SJSA1 (cell line): ENCODE data around the gene FAM204A. TPM values are rescaled to one million over a fixed set of nuclear protein-coding genes. Genes with fewer than 3 reads are reported as not detected.

Source experiments
- DNase-seq, 2 experiments: peaks; one replicate each; pipeline ENCODE4 v3.0.0-alpha.2; 2015 to 2020; ENCODE audit warnings: low spot score in 2 of 2, low read depth in 1 of 2
- H3K27ac ChIP-seq: fragments of 250-450 bp; sonication (Bioruptor Pico); 2 replicates; pipeline ENCODE4 v1.5.1; 2020; ENCODE audit warnings: mild to moderate bottlenecking, moderate library complexity
- H3K27me3 ChIP-seq: fragments of 250-450 bp; sonication (Bioruptor Pico); replicated peaks from 2 replicates; pipeline ENCODE4 v1.5.1; 2020; ENCODE audit warnings: mild to moderate bottlenecking, moderate library complexity
- H3K36me3 ChIP-seq: fragments of 250-450 bp; sonication (Bioruptor Pico); 2 replicates; pipeline ENCODE4 v1.5.1; 2020; ENCODE audit warnings: mild to moderate bottlenecking
- H3K4me1 ChIP-seq: fragments of 250-450 bp; sonication (Bioruptor Pico); replicated peaks from 2 replicates; pipeline ENCODE4 v1.6.1; 2021; ENCODE audit warnings: mild to moderate bottlenecking
- H3K4me3 ChIP-seq: fragments of 250-450 bp; sonication (Bioruptor Pico); 2 replicates; pipeline ENCODE4 v1.5.1; 2020; ENCODE audit warnings: mild to moderate bottlenecking
- H3K9me3 ChIP-seq: fragments of 250-450 bp; sonication (Bioruptor Pico); replicated peaks from 2 replicates; pipeline ENCODE4 v1.5.1; 2020; ENCODE audit warnings: mild to moderate bottlenecking
- total RNA-seq: library from RNA; depleted of rRNA; stranded (reverse); fragments of >200 nt; shearing (Covaris generic); gene quantifications from 2 replicates; pipeline ENCODE4 v1.2.3, GENCODE V29; 2014

FAM204A gene
- total RNA-seq, 1 experiment from 2014 or later = 117 TPM

DNA sequence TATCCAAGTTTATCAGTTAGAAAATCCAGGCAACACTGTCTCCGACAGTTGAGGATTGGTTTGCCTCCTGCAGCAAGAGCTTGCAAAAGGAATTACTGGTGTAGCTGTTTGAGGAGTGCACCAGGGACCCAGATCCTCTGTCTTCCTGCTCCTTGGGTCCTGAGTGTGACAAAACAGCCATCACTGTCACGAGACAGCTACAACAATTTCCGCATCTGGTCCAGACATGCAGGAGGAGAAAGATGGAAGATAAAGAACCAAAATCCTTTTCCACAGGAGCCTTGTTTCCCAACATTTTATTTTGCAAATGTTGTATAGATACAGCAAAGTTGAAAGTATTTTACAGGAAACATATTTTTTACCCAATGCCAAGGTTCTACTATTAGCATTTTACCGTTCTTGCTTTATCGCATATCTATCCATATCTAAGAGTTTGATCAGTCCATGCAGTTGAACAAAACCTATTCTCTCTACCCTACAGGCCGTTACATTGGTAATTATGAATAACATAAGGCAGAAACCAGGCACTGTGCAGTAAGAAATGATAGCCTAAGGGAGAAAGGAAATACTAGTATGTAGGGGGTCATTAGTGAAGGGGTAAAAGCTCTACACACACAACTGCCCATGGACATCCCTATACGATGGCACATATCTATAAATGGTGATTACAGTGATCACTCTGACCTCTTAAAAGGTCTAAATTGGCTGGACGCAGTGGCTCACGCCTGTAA is 54.9 kb downstream of the FAM204A start:
- Histone ChIP-seq H3K4me3 (no peak overlapping the region), H3K4me1 (no peaks in the 10 kb centered on the region), H3K9me3 (no peaks in the 10 kb centered on the region), H3K27ac (no peak overlapping the region), H3K36me3 (no peaks in the 10 kb centered on the region), H3K27me3 (0 out of 2 replicates have a peak, but pooled peaks cover 8% of the 10 kb centered on the region)
- DNase-seq = no peak

DNA sequence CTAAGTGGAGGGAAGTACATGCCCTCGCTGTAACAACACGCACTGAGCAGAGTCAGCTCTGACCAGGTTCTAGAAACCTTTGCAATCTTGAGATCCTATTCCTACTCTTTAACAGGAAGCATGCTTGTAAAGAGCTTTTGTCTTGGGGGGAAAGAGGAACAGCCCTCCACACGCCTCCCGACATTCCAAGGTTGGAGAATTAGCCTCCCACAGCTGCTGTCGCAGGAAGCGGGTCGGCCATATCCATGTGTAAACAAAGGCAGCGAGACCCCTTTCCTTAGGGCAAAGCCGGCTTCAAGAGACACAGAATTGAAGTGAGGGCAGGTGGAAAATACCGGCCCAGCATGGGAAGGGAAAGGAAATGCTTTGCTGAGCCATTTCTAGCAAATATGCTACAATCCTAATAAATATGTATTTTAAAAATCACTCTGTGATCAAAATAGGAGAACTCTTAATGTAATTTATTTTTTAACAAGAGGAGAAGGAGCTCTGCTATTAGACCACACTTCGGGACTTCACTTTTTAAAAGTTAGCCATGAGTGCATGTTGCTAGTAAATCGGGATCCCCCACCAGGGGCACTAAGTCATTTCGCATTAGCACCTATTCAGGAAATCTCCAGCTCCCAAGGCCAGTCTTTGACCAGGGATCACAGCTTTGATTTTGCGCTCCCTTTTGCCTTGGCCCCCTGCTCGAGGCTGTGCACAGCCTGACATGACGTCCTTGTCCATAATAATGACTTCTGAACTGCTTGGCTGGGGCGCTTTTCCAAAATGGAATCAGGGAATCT is 55.9 kb downstream of the FAM204A start:
- no peaks in the 10 kb centered on the region for H3K4me1 ChIP-seq
- DNase-seq = no peak
- H3K4me3 ChIP-seq = no peak overlapping the region

DNA sequence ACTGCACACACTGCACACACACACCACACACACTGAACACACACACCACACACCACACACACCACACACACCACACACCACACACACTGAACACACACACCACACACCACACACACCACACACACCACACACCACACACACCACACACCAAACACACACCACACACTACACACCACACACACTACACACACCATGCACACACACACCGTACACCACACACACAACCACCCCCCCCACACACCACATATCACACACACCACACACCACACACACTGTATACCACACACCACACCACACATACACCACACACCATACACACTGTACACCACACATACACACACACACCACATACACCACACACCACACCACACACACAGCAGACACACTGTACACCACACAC is 59.5 kb downstream of the FAM204A start:
- H3K4me3 ChIP-seq = no peak overlapping the region
- H3K9me3 ChIP-seq = no peaks in the 10 kb centered on the region
- no peak overlapping the region for H3K27ac ChIP-seq
- H3K4me1 ChIP-seq = peaks cover 8% of the 10 kb centered on the region
- DNase-seq = no peak
- H3K36me3 ChIP-seq = no peaks in the 10 kb centered on the region
- no peaks in the 10 kb centered on the region for H3K27me3 ChIP-seq

More for the DNA sequence above, 55.9 kb downstream of the FAM204A start:
- H3K27ac ChIP-seq = no peak overlapping the region
- no peaks in the 10 kb centered on the region for H3K36me3 ChIP-seq
- H3K9me3 ChIP-seq = no peaks in the 10 kb centered on the region
- H3K27me3 ChIP-seq = 0 out of 2 replicates have a peak, but pooled peaks cover 8% of the 10 kb centered on the region

DNA sequence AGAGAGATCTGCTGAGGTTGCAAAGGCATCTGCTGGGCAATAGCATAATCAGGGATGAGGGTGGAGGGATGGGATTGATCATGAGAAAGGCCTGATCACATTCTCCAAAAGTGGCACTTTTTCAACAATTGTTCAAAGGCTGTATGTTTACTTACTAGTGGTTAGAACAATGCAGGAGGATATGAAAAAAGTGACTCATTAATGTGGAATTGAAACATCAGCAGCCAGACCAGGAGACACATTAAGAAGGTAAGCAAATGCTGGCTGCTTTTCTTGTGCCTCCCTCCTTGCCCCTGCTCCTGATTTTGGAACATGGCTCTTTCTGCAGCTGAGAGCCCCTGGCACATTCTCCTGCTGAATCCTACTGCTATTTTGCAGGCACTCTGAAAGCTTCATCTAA is 63.5 kb downstream of the FAM204A start:
- Histone ChIP-seq H3K27ac (no peak overlapping the region), H3K27me3 (0 out of 2 replicates have a peak, but pooled peaks cover 2% of the 10 kb centered on the region), H3K4me1 (peaks cover 8% of the 10 kb centered on the region), H3K4me3 (no peak overlapping the region), H3K36me3 (no peaks in the 10 kb centered on the region), H3K9me3 (no peaks in the 10 kb centered on the region)
- peak in 1 of 2 experiments; percentile 27 for DNase-seq

DNA sequence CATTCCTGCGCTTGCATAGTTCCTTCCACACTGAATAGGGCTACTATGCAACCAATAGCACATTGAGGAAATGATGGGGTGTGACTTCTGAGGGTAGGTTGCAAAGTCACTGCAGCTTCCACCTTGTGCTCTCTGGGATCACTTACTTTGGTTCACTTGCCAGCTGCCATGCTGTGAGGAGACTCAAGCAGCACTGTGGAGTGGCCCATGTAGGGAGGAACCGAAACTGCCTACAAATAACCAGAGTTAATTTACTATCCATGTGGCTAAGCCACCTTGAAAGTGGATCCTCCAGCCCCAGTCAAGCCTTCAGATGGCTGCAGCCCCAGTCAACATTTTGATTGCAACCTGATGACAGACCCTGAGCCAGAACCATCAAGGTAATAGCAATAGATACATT is 64.3 kb downstream of the FAM204A start:
- Histone ChIP-seq H3K27me3 (peaks cover 6% of the 10 kb centered on the region), H3K27ac (no peak overlapping the region), H3K4me1 (peaks cover 8% of the 10 kb centered on the region), H3K9me3 (no peaks in the 10 kb centered on the region), H3K36me3 (no peaks in the 10 kb centered on the region), H3K4me3 (no peak overlapping the region)
- no peak for DNase-seq

DNA sequence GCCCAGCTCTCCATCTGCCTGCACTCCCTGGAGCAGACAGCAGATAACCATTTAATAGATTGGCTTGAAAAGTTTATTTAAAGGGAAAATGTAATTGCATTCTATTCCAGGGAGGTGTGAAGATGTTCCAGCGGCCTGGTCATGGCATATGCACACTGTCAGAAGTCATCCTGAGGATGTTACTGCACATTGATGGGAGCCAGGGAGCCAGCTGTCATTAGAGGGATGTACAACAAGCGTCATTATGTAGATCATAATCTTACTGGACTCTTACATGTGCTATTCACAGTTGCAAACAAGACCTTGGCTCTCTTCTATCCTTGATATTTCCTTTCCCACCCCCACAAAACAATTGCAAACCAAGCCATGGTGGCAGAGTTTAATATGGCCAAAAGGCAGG is 65.4 kb downstream of the FAM204A start:
- Histone ChIP-seq H3K27ac (no peak overlapping the region), H3K27me3 (peaks cover 17% of the 10 kb centered on the region), H3K4me1 (peaks cover 8% of the 10 kb centered on the region), H3K9me3 (no peaks in the 10 kb centered on the region), H3K4me3 (no peak overlapping the region), H3K36me3 (no peaks in the 10 kb centered on the region)
- no peak for DNase-seq

DNA sequence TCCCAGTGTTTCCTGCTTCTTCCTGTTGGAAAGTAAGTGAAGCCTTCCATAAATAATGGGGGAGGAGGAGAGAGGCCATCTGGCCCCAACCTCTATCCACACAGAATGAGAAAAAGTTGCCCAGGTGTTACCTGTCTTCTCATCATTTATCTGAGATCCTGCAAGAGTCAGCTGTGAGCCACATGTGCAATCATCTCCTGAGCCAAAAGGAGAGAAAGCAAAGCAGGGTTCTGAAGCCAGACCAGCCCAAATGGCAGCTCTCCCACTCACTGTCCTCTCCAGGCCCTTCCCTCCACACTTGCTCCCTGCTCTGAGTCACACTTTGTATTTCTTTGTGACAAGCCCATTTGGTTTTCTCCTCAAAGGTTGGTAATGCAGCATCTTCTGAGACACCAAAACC is 65.9 kb downstream of the FAM204A start:
- no peaks in the 10 kb centered on the region for H3K9me3 ChIP-seq
- DNase-seq = no peak
- no peak overlapping the region for H3K27ac ChIP-seq
- peaks cover 19% of the 10 kb centered on the region for H3K27me3 ChIP-seq
- H3K36me3 ChIP-seq = no peaks in the 10 kb centered on the region
- peaks cover 8% of the 10 kb centered on the region for H3K4me1 ChIP-seq
- H3K4me3 ChIP-seq = no peak overlapping the region

DNA sequence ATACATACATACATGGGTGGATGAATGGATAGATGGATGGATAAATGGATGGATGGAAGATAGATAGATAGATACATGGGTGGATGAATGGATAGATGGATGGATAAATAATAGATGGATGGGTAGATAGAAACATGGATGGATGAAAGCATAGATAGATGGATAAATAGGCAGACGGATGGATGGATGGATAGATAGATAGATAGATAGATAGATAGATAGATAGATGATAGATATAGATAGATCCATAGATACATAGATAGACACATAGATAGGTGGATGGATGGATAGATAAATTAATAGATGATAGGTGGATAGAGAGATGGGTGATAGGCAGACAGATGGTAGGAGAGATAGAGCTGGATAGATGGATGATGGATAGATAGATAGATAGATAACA is 68.5 kb downstream of the FAM204A start:
- H3K4me1 ChIP-seq = peaks cover 2% of the 10 kb centered on the region
- H3K36me3 ChIP-seq = no peaks in the 10 kb centered on the region
- peaks cover 19% of the 10 kb centered on the region for H3K27me3 ChIP-seq
- no peak for DNase-seq
- H3K4me3 ChIP-seq = no peak overlapping the region
- no peak overlapping the region for H3K27ac ChIP-seq
- no peaks in the 10 kb centered on the region for H3K9me3 ChIP-seq

DNA sequence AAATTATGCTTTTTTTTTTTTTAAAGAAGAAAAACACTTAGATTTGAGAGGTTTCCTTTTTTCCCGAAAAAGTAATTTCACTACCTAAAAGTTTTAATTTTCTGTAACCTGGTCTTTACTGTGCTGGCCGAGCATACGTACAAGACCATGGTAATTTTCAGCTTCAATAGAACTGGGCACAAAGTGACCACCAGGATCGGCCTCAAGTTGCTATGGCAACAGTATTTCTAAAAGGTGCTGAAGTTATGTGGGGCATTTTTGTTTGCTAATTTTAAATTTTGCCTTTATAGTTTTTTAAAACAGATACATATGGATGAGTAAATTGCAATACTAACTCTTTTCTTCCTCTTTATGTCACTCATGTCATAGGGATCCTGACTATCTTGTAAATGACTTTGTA is 69.4 kb downstream of the FAM204A start:
- no peaks in the 10 kb centered on the region for H3K36me3 ChIP-seq
- peaks cover 19% of the 10 kb centered on the region for H3K27me3 ChIP-seq
- H3K27ac ChIP-seq = no peak overlapping the region
- no peak for DNase-seq
- H3K9me3 ChIP-seq = no peaks in the 10 kb centered on the region
- H3K4me3 ChIP-seq = no peak overlapping the region
- H3K4me1 ChIP-seq = no peaks in the 10 kb centered on the region

DNA sequence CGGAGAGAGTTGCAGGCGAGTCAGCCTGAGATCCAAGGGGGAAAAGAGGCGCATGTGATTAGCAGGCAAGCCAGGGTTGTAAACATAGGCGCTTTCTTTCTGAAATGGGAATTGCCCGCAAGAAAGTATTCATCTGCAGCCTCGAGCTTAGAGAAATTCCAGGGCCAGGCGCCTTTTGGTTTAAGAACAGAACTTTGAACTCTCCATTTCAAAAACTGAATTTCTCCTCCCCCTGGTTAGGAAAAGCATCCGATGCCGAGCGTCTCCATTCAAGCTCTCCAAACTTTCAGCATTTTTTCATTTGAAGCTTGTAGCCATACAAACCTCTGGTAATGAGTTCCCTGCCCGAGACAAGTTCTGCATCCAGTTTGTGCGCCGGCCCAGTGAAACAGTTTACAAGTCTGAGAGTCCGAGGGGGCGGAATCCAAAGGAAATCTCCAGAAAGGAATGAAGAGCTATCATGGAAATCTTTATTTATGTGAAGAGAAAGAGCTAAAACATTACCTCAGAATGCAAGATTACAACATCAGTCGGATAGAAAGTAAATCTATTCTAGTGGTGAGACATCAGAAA is 69.9 kb downstream of the FAM204A start:
- no peaks in the 10 kb centered on the region for H3K9me3 ChIP-seq
- H3K4me1 ChIP-seq = no peaks in the 10 kb centered on the region
- peaks cover 19% of the 10 kb centered on the region for H3K27me3 ChIP-seq
- H3K27ac ChIP-seq = no peak overlapping the region
- no peaks in the 10 kb centered on the region for H3K36me3 ChIP-seq
- H3K4me3 ChIP-seq = no peak overlapping the region
- DNase-seq = no peak

DNA sequence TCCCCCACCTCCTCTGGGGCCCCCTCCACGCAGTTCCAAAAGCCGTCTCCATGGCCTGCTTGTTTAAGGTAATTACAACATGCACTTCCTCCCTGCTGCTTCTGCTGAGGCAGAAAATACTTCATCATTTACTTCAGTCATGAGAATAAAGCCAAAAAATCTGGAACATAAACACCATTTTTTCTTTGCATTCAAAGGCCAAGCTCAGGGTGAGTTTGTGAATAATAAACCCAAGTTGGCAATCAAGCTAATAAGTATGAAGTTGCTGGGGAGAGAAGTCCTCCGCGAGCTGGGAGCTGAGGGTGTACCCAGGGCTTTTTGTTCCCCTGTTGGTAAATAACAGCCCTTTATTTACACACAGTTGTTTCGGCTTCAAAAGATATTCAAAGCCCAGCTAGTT is 70.5 kb downstream of the FAM204A start:
- Histone ChIP-seq H3K4me1 (no peaks in the 10 kb centered on the region), H3K27me3 (peaks cover 19% of the 10 kb centered on the region), H3K27ac (no peak overlapping the region), H3K4me3 (no peak overlapping the region), H3K36me3 (no peaks in the 10 kb centered on the region), H3K9me3 (no peaks in the 10 kb centered on the region)
- no peak for DNase-seq

DNA sequence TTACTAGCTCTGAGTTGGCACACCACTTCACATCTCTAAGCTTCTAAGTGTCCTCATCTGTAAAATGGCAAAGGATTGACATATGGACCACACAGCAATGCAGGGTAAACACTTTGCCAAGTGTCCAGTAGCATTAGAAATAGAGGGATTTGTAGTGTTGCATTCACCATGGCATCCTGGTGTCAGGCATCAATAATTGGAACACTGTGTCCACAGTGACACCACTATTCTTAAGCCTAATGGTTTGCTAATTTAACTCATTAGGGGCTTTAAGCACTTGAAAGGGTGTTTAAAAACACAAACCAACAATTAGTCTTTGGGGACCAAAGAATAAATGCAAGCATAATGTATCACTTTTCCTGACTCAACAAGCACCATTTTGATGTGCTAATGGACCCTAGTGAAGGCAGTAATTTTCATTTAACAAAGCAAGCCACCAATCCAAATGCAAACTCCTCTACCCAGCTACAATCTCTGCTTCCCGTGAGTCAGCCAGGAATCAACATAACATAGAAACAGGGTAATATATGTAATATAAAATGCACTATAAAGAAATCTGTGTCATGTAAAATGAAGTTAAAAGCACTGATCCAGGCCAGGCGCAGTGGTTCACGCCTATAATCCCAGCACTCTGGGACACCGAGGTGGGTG is 75.9 kb downstream of the FAM204A start:
- H3K27ac ChIP-seq = no peak overlapping the region

DNA sequence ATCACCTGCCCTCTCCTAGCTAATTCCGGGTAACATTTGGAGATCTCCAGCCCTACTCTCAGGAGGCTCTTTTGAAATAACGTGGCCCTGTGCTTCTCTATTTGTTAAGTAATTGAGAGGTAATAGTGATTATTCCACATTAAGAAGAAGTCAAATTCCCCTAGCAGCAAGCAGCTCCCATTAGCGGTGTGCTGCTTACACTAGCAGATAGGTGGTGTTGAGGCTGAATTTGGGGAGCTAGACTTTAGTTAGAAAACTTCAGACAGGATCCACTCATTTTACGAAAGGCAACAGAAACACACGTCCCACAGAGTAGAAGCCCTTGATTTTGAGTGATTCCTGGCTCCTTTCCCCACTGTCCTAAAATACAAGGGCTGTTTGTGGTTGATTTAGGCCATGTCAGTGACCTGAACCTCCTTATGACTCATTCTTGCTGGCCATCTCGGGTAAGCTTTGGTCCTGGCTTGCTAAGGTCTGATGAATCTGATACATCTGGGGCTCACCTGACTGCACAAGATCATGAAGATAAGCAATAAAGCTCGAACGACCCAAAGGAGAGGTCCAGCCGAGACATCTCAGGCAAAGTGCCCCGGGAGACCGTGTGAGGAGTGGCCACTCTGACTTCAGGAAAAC is 77.2 kb downstream of the FAM204A start:
- no peak for DNase-seq
- no peaks in the 10 kb centered on the region for H3K4me1 ChIP-seq
- no peak overlapping the region for H3K27ac ChIP-seq
- no peaks in the 10 kb centered on the region for H3K36me3 ChIP-seq
- no peak overlapping the region for H3K4me3 ChIP-seq
- H3K9me3 ChIP-seq = no peaks in the 10 kb centered on the region
- peaks cover 4% of the 10 kb centered on the region for H3K27me3 ChIP-seq

More for the DNA sequence above, 75.9 kb downstream of the FAM204A start:
- DNase-seq = no peak
- no peaks in the 10 kb centered on the region for H3K9me3 ChIP-seq
- H3K4me1 ChIP-seq = no peaks in the 10 kb centered on the region
- H3K36me3 ChIP-seq = no peaks in the 10 kb centered on the region
- H3K4me3 ChIP-seq = no peak overlapping the region
- peaks cover 4% of the 10 kb centered on the region for H3K27me3 ChIP-seq
